NCI-H2081 (cell line): ENCODE results near the gene C6orf136.

ENCODE experiments used
- DNase-seq, 2 experiments: peaks; one replicate each; lab custom pipeline; 2025; lab: John Stamatoyannopoulos, UW

The C6orf136 gene

DNA sequence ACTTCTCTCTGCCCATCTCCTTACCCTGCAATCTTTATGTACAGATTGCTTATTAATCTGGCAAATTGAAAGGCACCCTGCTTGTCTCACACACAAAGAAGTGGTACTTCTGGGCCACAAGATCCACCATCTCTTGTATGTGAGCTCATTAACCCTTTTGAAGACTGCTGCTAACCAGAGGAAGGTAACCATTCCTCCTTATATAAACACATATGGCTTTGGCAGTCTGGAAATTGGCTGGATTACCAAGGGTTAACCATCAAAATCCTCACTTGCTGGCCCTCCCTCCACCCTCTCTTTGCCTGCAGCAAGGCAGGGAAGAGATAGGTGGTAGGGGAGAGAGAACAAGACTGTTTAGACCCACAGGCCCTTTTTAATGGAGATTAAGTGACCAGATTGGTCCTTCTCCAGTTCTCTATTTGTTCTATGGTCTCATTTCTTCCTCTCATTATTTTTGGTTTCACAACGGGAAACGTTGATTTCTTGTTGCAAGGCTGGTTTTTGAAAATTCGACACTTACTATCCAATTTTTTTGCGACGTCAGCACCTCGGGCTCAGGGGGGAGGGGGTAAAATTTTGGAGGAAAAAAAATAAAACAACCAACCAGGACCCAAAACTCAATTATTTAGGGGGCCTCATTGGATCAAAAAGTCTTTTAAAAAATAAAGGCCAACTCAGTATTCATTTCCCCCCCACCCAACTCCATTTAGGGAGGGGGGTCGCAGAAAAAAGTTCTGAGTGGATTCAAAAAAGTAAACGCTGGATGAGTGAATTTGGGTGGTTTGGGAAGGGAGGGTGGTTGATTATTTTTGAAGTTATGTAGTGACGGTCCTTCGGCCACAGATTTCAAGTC is 30.7 kb upstream of the C6orf136 start:
- peak; percentile 44 to 64 for DNase-seq

DNA sequence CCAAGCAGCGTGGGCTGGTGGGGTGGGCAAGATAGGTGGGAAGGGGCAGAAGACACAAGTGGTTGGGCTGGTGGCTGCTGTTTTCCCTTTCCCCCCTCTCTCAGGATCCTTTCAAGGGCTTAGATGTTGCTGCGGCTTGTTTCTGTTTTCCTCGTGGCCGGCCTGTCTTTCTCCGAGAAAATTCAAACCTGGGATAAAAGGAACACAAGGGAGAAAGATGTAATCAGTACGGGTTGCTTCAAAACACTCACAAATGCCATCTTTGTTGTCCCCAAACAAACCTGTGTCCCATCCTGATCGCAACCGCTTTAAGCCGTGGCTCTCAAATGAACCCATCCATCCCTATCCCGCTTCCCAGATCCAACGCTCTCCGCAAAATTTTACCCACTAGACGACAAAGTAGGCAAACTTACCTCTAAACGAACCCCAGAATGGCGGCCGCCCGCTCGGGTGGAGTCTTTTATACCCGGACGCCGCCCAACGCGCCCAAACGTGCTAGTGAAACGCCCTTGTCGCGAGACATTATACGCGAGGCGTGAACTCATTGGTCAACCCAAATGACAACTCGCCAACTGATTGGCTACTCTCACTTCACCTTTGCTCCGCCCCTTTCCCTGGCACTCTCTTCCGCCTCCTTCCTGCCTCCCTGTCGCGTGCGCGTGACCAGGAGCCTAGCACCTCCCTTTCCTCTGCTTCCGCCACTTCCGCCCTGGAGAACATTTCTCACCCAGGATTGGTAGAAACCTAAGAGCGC is 29.9 kb upstream of the C6orf136 start, which contains the start of gene PPP1R10:
Gene PPP1R10, minus strand, starts transcription at position 433 of the 754 bp plus-strand sequence. CDS start 7,299 bp downstream, outside the sequence.
- DNase-seq: peak; percentile 99 to 100

DNA sequence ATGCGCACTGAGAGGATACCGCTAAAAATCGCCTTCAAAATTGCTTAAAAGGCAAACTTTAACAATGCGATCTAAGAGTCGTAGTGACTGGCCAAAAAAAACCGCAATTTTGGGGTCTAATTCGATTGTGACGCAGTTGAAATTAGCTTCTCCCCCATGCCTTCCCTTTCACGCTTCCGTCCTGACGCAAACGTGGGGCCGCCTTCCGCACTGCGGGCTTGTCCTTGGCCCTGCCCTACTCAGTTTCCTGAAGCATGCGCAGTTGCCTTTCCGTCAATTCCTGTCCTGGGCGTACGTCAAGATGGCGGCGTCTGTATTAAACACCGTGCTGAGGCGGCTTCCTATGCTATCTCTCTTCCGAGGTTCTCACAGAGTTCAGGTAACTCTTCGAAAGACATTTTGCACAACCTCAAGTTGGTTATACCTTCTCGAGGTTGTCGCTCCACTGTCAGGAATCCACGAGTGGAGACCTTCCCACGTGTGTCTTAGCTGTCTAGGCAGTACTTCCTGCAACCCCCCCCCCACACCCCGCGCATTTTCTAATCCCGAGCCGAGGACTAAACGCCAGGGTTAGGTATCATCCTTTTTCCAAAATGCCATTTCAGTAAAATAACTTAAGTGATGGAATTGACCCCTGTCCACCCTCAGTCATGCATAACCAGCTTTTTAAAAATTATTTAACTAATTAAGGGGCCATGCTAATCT is 29.2 kb upstream of the C6orf136 start, which contains the start of gene MRPS18B:
Gene MRPS18B, plus strand, starts transcription at position 276 of the 705 bp plus-strand sequence. Its CDS starts 26 bp downstream, at position 302.
- peak; percentile 95 for DNase-seq

DNA sequence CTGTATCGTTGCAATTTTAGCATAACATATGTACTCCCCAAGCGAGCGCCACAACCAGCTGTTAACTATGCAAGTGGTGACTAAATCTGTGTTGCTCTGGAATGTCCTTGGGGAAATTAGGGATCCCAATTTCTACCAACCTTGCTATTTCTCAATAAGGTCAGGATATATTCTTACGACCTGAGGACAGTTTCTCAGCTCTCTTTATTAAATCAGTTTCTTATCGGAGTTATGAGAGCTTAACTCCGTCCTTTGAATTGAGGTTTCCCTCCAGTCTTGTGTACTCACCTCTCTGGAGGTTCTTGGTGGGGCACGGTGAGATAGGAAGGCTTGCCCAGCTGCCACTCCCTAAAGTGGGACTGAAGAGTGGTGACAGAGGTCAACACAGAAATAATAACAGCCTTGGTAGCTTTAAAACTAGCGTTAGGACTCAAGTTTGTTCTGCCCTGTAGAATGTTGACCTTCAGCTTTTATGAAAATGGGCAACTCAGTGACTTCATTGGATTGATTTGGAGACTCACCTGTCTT is 28.6 kb upstream of the C6orf136 start:
- DNase-seq: peak in 1 of 2 experiments; percentile 7

DNA sequence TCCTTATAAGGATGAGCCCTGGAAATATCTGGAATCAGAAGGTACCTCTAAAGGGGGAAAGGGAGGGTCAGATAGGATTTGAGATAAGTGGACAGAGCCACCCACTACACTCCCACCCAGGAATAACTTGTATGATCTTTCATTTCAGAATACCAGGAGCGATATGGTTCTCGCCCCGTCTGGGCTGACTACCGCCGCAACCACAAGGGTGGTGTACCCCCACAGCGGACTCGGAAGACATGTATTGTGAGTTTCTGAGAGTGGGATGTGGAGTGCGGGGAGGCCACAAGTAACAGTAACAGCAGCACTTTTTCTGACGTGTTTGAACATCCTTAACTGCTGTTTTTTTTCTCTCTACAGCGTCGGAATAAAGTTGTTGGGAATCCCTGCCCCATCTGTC is 27.4 kb upstream of the C6orf136 start:
- no peak for DNase-seq

DNA sequence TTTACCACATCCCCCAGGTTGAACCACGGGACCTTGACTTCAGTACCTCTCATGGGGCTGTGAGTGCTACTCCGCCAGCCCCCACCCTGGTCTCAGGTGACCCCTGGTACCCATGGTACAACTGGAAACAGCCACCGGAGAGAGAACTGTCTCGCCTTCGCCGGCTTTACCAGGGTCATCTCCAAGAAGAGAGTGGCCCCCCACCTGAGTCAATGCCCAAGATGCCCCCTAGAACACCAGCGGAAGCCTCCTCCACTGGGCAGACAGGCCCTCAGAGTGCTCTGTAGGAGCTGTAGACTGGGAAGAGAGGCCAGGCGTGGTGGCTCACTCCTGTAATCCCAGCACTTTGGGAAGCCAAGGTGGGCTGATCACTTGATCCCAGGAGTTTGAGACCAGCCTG is 21.4 kb upstream of the C6orf136 start:
- DNase-seq: no peak

DNA sequence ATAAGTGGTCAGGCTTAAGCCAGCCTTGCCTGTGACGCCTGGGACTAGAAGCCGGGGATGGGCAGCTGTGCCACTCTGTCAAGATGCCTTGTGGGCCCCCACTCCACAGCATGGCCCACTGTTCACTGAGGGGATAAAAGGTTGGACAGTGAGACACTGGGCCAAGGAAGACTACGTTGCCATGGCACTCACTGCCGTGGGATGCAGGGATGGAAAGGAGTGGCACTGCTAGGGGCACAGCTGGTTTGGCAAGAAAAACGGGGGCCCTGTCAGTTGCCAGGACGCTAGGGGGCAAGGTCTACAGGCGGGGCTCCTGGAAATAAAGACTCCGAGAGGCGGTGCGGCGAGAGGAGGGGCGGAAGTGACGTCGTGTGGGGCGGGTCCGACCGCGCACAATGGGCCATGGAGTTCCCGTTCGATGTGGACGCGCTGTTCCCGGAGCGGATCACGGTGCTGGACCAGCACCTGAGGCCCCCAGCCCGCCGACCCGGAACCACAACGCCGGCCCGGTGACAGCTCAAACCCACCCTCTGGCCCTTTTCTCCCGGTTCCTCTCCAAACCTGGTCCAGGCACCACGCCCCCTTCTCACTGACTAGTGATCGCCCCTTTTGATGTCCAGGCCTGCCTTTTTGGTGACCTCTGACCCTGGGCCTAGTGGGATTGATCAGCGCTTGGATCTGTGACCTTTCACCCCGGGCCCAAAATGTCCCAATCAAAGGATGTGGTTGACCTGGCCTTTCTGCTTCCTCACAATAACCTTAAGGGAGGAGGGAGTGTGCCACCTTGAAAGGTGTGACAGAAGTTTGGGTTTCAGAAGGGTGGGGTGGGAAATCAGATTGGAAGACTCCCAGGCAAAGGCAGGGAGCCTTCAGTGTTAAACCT is 20.2 kb upstream of the C6orf136 start, which contains the start of gene ATAT1:
Gene ATAT1, plus strand, starts transcription at position 391 of the 883 bp plus-strand sequence.
- peak; percentile 61 to 81 for DNase-seq

DNA sequence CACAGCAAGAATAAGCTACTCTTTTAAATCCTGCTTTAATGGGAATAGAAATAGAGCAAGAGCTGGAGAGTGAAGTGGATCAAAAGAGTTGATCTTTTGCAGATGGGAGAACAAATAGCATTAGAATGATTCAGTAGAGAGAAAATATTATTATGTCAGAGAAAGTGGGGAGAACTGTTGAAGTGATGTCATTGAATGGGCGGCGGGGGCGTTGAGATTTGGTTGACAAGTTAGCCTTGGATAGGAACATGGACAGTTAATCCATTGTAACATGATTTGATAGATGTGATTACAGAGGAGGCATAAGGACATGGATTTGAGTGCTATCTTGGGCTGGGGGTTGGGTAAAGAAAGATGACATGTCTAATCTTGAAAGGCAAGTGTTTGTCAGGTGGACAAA is 11.1 kb upstream of the C6orf136 start:
- no peak for DNase-seq

DNA sequence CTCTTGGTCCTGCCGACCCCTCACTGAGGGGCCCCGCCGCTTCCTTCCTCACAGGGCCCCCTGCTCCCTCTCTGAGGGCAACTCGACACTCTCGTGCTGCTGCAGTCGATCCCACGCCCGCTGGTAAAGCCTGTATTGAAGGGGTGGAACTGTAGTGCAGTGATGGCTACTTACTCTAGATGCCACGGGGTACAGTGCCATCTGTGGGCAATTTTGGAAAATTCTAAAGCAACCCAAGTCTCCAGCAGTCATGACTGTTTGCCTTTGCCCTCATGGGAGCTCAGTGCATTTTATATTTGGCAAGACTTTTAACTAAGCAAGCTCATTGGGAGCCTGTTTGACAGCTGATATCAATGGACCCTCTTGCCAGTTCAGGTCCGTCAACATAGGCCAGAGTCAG is 6.5 kb upstream of the C6orf136 start:
- DNase-seq: no peak

DNA sequence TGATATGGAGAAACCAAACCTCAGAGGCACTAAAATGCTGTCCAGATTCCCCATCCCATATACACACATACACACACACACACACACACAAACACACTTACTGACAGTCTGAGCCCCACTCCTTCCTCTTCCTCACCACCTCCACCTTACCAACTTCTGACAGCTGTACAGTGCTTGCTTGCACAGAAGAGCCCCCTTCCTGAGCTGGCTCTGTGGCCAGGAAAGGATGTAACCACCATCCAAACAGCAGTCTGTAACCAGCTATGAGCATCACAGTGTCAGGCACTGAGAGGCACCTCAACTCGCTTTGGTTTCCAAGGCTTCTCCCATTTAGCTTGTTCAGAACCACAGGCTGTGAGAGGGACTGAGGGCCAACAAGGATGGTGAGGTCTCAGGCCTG is 5.9 kb upstream of the C6orf136 start:
- no peak for DNase-seq

DNA sequence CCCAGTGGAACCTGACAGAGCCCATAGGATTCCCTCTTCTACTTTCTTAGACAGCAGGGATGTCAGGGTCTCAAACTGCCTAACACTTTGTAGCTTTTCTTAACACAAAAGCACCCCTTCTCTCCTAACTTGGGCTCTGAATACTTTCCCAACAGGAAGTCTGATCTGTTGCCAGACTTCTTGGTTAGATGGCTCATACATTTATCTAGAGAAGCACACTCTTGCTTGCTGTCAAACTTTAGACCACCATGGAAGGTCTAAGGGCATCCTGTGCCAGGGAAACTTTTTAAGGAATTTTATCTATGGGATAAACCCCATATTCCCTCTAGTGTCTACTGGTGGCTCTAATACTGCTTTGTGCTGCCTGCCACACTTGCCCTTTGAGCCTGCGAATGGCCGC is 3.3 kb upstream of the C6orf136 start:
- DNase-seq: no peak

DNA sequence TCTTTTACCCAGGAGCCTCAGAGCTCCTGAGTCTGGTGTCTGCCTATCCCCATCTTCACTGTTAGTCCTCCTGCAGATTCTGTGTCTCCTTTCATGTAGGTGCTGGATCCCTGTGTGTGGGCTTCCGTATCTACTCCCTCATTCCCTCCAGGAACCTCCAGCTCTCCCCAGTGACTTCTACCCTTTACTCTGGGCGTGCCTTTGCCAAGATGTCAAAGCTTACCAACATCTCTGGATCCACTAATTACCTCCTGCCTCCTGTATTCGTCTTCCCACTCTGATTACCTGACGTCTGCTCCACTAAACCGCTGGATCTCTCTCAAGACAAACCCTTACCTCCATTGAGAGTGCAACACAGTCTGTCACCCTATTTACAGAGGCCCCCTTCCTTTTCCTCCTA is 2.2 kb upstream of the C6orf136 start:
- DNase-seq: no peak

DNA sequence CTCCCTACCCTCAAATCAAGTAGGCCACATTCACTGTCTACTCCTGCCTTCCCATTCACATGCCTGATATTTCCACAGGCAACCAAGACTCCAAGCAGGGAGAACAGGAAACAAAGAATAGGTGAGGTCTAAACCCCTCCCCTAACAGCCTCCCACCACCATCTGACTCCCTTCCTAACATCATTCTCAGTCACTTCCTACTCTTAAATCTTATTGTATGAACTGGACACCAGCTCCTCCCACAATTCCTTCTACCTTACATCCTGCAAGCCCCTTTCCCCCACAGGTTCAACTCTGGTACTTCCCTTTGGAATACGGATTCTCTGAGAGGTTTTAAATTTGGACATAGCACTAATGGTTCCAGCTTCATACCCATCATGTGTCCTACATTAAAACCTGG is 944 bp upstream of the C6orf136 start:
- DNase-seq: no peak

DNA sequence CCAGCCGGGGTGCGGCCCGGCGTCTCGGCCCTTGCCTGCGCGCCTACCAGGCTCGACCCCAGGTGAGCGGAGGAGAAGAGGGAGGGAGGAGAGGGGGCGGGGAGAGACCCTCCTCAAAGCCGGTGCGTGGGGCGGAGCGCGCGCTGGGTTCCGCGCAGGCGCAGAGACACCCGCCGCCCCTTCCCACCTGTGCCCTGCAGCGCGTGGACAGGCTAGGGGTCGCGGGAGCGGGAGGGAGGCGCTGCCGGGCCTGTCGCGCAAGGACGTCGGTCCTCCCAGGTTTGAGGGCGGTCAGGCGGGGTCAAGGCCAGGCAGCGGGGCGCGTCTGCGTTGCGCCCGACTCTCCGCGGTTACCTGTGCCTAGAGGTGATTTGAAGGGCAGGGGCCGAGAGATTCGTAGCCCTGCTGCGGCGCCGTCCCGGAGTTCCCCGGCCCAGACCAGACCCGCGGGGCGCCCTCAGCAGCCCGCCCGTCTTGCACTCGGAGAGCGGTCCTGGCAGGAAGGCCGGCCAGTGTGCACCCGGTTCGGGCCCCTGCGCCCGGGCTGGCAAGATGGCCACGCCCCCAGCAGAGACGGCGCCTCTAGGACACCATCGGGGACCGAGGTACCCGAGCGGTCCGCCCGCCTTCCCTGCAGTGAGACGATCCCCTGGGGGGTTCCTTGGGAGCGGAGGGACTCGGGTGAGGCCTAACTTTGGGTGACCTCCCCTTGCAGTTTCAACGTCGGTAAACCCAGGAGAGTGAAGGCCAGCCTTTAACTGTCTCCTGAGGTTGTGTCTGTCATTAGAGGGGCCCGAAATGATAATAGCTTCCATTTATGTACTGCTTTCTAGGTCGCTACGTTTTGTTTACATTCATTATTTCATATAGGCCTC is 546 bp downstream of the C6orf136 start:
- peak; percentile 58 to 86 for DNase-seq

DNA sequence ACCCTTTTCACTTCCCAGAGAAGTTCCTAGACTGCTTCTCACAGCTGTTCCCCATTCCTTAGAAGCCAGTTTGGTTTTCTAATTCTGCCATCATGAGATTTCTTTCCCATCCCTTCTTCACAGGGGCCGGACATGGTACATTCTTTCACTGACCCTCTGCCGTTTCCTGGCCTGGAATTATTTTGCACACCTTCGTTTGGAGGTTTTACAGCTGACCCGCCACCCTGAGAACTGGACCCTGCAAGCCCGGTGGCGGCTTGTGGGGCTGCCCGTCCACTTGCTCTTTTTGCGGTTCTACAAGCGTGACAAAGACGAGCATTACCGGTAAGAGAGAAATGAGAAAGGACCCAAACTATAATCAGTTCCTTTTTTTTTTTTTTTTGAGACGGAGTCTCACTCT is 4.2 kb downstream of the C6orf136 start:
- DNase-seq: no peak

DNA sequence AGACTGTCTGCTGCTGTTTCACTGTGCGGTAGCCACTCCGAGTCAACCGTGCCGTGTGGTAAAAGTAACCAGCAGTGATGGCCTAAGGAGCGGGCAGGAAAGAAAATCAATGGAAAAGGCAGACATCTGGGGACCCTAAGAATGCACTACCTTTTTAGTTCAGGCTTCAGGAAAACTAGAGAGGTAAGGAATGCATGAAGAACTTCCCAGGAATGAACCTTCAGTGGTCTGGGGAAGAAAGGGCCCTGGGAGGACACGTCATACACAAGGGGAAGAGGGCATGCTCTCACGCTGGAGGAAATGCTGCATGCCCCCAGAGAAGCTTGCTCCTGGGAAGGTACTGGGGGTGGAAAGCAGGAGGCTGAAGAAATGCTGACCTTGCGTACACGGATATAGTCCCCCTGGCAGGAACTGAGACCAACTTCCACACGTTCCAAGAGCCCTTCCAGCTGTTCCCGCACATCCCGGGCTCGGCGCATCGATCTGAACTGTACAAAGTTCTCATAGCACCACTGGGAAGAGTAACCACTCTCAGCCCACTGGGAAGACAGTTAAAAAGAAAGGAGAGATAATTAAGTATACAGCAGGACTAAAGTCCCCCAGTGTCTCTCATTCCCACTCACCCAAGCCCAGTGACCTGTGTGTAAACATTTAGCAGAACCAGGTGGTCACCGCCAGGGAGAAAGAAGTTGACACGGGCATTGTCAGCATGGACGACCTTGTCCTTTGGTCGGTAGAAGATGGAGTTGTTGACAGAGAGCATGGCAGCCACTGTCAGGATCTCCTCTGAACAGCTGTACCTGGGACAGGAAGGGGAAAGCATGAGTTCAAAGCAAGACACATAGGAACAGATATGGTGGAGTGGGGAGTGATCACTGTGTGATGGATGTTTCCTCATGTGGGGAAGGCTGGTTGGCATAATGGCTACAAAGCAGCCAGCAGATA is 8.1 kb downstream of the C6orf136 start:
- DNase-seq: no peak

DNA sequence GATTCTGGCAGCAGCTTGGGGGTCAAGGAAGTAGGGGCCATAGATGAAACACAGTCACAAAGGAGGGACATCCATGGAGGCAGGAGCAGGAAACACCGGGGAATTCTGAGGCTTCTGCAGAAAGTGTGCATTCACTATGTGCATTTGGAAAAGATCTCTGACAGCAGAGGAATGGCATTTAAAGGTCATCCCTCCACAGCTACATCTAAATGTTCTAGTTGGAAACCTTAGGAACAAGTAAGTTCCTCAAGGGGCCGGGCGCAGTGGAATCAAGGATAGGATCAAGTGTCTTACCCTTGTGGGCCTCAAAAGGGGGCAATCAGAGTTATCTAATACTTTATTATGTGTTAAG is 8.8 kb downstream of the C6orf136 start:
- DNase-seq: no peak

DNA sequence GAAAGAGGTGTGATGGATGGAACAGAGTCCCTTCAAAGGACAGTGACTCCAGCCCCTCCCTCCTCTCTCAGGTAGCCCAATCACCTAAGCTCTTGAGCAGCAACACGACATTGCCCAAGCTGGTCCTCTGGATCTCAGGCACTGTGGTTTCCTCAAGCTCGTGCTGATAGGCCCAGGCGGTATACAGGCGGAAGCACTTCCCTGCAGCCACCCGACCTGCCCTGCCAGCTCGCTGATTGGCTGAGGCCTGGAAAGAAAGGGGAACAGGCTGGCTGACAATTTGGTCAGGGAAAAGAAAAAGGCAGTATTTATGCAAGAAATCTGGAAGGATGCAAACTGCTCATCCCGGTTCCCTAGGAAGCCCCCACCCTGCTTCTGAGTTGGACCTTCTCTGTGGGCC is 9.6 kb downstream of the C6orf136 start:
- no peak for DNase-seq

DNA sequence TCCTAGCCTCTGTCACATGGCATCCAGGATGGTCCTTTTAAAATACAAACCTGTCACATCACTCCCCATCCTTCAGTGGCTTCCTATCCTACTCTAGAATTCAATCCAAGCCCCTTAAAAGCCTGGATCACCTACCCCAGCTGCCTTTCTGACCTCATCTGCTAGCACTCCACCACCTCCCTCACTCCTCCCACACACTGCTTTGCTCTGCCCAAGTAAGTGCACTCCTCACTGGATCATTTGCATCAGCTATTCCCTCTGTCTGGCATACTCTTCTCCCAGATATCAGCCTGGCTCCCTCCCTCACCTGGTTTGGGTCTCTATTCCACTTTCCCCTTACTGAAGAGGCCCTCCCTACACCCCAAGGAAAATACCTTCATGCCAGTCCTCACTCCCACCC is 10.5 kb downstream of the C6orf136 start:
- no peak for DNase-seq
